ENCODE results near the gene MT4.

GRCh38 chr16:56547120-56547948 is 17.5 kb upstream of the MT4 start:
- TF ChIP-seq, protein P1, sequence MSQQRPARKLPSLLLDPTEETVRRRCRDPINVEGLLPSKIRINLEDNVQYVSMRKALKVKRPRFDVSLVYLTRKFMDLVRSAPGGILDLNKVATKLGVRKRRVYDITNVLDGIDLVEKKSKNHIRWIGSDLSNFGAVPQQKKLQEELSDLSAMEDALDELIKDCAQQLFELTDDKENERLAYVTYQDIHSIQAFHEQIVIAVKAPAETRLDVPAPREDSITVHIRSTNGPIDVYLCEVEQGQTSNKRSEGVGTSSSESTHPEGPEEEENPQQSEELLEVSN (IDR thresholded peaks at IDR 0.05; ENCODE audit: borderline replicate concordance, low read depth) = no peak
- TF ChIP-seq NR3C1 (IDR thresholded peaks at IDR 0.05) (no peak), EP300 (IDR thresholded peaks at IDR 0.05) (no peak), POLR2A (IDR thresholded peaks at IDR 0.05; ENCODE audit: low read length) (no peak), BHLHE40 (IDR thresholded peaks at IDR 0.05; ENCODE audit: low read depth, low read length) (no peak), CBX8 (IDR thresholded peaks at IDR 0.05) (no peak), RAD21 (conservative IDR thresholded peaks at IDR 0.05 in 1 of 2, IDR thresholded peaks at IDR 0.05 in 1 of 2) (no peak), MYC (IDR thresholded peaks at IDR 0.05; ENCODE audit: borderline replicate concordance, low read length) (no peak), MAFK (IDR thresholded peaks at IDR 0.05; ENCODE audit: partially characterized antibody) (no peak), ZSCAN20 (CRISPR knock-in tag; IDR thresholded peaks at IDR 0.05) (no peak), ESRRA (IDR thresholded peaks at IDR 0.05; ENCODE audit: borderline replicate concordance, low read length) (no peak)
- TF ChIP-seq, protein P2, sequence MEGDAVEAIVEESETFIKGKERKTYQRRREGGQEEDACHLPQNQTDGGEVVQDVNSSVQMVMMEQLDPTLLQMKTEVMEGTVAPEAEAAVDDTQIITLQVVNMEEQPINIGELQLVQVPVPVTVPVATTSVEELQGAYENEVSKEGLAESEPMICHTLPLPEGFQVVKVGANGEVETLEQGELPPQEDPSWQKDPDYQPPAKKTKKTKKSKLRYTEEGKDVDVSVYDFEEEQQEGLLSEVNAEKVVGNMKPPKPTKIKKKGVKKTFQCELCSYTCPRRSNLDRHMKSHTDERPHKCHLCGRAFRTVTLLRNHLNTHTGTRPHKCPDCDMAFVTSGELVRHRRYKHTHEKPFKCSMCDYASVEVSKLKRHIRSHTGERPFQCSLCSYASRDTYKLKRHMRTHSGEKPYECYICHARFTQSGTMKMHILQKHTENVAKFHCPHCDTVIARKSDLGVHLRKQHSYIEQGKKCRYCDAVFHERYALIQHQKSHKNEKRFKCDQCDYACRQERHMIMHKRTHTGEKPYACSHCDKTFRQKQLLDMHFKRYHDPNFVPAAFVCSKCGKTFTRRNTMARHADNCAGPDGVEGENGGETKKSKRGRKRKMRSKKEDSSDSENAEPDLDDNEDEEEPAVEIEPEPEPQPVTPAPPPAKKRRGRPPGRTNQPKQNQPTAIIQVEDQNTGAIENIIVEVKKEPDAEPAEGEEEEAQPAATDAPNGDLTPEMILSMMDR (IDR thresholded peaks at IDR 0.05) = no peak

Measured in A549 (cell line).